Activated naive CD8-positive, alpha-beta T cell treated with anti-CD3 and anti-CD28 coated beads, Interleukin-2, amount 50 U/mL, for 16 hours (primary cell): ENCODE measurements around the gene CYB5A.

Experiments
- DNase-seq: peaks from one replicate; pipeline ENCODE4 v3.0.0-alpha.2; 2020; ENCODE audit warnings: low read depth, low spot score

The CYB5A gene

GRCh38 chr18:74277296-74277695, 14.5 kb downstream of the CYB5A start:
- no peak for DNase-seq

GRCh38 chr18:74276609-74277008, 15.2 kb downstream of the CYB5A start:
- no peak for DNase-seq

GRCh38 chr18:74275736-74276135, 16.0 kb downstream of the CYB5A start:
- DNase-seq: no peak

- no peak for DNase-seq
Measured at GRCh38 chr18:74274700-74275099, 17.1 kb downstream of the CYB5A start.

- no peak for DNase-seq
Measured at GRCh38 chr18:74273394-74273793, 18.4 kb downstream of the CYB5A start.

DNA sequence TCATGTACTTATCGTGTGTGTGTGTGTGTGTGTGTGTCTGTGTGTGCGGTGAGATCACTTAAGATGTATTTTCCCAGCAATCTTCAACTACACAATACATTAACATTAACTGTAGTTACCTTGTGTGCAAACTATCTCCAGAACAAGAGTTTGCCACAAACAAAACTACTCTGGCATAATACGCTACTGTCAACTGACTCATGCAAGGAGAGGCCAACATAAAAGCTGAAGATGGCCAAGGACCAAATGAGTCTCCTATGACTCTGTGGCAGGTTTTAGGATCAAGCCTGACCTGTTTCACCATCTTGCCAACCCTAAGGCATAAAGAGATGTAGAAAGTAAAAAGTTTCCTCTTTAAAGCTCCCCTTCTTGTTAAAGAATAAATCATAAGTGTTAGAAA, 20.1 kb downstream of the CYB5A start:
- DNase-seq: no peak

- DNase-seq: no peak
Measured at GRCh38 chr18:74268933-74269620, 22.7 kb downstream of the CYB5A start.

DNA sequence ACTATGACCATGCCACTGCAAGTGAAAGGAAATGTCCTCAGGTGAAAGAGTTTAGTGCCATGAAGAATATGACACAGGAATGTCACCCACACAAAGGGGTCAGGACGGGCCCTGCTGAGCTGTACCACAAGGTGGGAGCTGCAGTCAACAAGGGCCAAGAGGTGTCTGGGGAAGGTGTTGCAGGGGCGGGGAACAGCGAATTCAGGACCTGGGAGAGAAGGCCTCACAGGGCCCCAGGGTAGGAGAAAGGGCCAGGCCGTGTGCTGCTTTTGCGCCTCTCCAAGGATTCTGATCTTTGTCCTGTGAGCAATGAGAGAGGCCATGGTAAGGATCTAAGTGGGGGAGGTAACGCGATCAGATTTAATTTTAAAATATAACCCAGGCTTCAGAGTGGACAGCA, 23.6 kb downstream of the CYB5A start:
- DNase-seq: no peak

DNA sequence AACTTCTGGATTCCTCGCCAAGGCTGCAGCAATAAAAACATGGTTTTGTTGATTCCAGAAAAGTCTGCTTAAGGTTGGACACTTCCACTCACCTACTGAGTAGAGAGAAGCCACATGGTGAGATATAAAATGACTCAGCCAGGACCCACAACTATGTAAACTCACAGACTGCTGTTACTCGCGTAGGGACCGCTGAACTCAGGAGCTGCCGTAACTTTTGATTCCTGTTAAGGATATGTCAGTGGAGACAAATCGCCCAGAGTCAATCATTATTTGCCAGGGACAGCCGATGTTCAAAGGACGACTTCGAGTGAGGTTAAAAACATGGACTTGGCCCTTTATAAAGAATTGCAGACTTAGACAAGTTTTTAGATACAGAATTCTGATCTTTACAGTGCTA, 25.6 kb downstream of the CYB5A start:
- no peak for DNase-seq

DNA sequence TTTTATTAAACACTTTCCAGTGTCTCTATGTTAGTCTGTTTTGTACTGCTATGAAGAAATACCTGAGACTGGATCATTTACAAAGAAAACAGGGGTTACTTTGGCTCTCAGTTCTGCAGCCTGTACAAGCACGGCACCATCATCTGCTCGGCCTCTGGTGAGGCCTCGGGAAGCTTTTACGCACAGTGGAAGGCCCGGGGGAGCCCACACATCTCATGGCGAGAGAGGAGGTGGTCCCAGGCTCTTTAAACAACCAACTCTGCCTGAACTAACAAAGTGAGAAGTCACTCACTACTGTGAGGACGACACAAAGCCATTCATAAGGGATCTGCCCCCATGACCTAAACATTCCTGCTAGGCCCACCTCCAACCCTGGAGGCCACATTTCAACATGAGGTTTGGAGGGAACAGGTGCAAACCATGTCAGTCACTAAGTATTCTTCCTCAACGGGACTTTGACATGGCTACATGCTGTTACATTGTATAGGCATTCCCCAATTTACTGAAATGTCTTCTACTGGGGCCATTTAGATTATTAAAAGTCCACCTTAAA, 26.1 kb downstream of the CYB5A start:
- no peak for DNase-seq

DNA sequence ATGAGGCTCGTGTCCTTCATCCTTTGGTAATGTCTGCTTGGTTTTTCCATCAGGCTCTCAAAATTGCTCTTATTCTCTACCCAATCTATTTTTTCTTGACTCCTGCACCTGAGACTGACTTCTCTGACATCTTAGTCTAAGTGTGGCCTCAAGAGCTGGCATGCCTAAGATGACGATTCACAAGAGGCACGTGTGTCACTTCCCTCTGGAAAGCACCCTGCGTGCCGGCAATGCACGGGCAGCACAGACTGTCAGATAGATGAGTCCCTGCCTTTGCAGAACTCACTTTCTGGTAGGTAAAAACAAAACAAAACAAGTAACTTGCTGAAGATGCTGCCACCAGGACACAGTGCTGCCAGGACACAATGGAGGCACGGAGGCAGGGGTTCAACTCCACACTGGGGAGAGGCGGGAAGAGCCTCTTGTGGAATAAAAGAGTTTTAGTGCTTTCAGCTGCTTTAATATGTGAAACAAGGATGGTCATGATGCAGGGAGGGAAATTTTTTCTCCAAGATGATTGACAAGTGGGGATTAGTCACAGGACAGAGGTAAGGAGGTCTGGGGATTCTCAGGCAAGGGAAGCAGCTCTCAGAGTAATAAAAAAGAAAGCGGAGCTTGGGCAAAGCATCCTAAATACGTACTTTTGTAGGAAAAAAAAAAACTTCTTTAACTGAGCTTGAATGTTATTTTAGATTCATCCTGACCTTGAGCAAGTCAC, 27.3 kb downstream of the CYB5A start:
- no peak for DNase-seq

DNA sequence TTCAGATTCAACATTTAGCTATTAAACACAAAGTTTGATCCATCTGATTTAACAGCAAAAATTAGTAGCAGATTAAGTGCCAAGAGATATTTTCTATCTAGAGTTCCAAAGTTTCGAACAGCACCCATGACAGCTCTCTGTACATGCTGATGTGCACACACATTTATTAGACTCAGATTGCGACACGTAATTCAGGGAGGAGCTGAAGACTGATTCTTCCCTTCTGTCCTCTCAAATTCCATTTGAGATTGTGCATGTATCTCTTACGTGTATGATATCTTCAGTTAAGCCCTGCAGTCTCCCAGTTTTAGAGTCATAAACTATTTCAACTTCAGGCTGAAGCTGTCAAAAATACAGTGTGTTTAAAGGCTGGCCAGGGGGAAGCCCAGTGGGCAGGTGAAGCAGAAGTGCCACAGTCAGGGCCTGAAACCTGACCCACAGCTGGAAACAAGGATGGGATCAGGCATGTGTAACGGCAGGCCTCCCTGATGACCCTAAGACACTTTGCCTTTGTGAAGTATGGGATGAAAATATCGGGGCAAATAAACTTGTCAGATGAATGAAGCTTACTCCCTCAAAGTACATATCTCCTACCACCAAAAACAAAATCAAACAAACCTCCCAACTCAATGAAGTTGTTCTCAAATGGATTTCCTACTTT, 30.6 kb downstream of the CYB5A start:
- no peak for DNase-seq

- no peak for DNase-seq
Measured at GRCh38 chr18:74259347-74259746, 32.4 kb downstream of the CYB5A start.

- DNase-seq: no peak
Measured at GRCh38 chr18:74257083-74257482, 34.7 kb downstream of the CYB5A start.

- DNase-seq: no peak
Measured at GRCh38 chr18:74256190-74256589, 35.6 kb downstream of the CYB5A start.

DNA sequence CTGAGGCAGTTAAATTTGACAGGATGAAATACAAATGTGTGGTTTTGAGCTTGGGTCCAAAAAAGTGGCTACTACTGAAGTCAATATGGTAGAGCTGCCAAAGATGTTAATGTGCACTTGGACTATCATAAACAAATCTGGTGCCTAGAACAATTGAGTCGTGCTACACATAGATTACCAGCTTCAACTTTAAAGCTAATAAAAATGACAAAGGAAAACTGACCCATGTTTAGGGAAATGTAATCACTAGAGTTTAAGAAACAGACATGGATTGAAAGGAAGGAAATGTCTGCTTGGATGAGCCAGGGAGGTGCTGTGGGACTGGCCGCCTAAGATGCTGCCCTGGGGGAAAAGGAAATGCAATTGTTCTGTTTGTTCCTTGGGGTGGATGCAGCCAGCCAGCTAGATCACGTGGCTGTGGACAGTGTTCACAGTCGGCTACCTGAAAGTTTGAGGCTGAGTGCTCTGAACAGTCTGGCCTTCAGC, 36.6 kb downstream of the CYB5A start:
- no peak for DNase-seq

GRCh38 chr18:74252039-74252395, 39.7 kb downstream of the CYB5A start:
- DNase-seq: no peak

- DNase-seq: no peak
Measured at GRCh38 chr18:74251297-74252038, 40.3 kb downstream of the CYB5A start.

DNA sequence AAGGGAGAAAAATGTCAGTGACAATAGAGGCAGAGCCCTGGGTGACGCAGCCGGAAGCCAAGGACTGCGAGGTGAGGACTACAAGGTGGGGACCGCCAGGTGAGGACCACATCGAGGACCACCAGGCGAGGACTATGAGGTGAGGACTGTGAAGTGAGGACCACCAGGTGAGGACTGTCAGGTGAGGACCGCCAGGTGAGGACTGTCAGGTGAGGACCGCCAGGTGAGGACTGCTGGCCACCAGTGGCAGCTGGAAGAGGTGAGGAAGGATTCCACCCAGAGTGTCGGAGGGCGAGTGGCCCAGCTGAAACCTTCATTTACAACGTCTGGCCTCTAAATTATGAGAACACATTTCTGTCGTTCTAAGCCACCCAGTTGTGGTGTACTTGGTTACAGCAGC, 41.6 kb downstream of the CYB5A start:
- DNase-seq: no peak

- no peak for DNase-seq
Measured at GRCh38 chr18:74249181-74249968, 42.4 kb downstream of the CYB5A start.

DNA sequence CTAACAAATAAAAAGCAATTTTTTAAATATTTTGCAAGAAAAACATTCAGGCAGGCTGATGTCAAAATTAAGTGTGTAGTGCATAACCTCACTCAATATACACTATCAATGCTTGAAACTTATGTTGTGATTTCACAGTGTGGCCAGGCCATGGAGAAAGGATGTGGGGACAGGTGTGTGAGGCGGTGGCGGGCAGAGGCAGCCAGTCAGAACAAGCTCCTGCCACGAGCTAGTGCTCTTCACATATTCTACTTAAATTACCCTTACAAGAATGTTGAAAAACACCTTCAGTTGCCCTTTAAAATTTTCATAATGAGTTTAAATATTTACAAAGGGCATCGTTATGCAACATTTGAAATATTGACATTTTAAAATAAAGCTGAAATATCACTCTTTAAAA, 43.2 kb downstream of the CYB5A start:
- no peak for DNase-seq
